HEK293 (cell line): ENCODE measurements around the gene RAD52.

Experiments used
- CTCF ChIA-PET: fragments of 350-600 bp; formaldehyde crosslinking; extraction: SDS; loops from one replicate; lab custom pipeline; 2021; ENCODE audit warnings: antibody characterized with exemption; lab: Yijun Ruan, JAX
- POLR2A ChIA-PET: fragments of 300-600 bp; formaldehyde crosslinking; extraction: SDS; loops from one replicate; lab custom pipeline; 2020; ENCODE audit warnings: antibody characterized with exemption, inconsistent platforms; lab: Yijun Ruan, JAX
- H3K27ac ChIP-seq: fragments of 200-500 bp; sonication (Bioruptor generic); 2 replicates; pipeline ENCODE4 v1.5.1; 2014; ENCODE audit warnings: low read depth, low read length, control low read depth, inconsistent platforms; ENCODE audit errors: extremely low read depth
- H3K36me3 ChIP-seq, 2 experiments: fragments of 200-500 bp in 1 of 2; sonication (Bioruptor generic) in 1 of 2; 1 replicate in 1 of 2; 2 replicates in 1 of 2; pipeline ENCODE4 v1.5.1; 2014 to 2017; ENCODE audit warnings: inconsistent platforms in 2 of 2, low read length in 2 of 2; ENCODE audit not compliant: control insufficient read depth in 2 of 2, insufficient read depth in 1 of 2
- H3K4me1 ChIP-seq: fragments of 200-500 bp; sonication (Bioruptor generic); 2 replicates; pipeline ENCODE4 v1.5.1; 2014; ENCODE audit warnings: mild to moderate bottlenecking, low read length, inconsistent platforms; ENCODE audit not compliant: control insufficient read depth, insufficient read depth
- H3K4me3 ChIP-seq: 2 replicates; pipeline ENCODE4 v1.5.1; 2011; ENCODE audit warnings: low read depth, mild to moderate bottlenecking, control low read depth, low read length, moderate library complexity
- H3K9me3 ChIP-seq: fragments of 200-500 bp; sonication (Bioruptor generic); 2 replicates; pipeline ENCODE4 v1.5.1; 2014; ENCODE audit warnings: low read depth, low read length, inconsistent platforms; ENCODE audit not compliant: control insufficient read depth, insufficient read depth
- AEBP2 ChIP-seq: fragments of 450-650 bp; formaldehyde crosslinking; IDR thresholded peaks from 2 replicates; pipeline ENCODE4 v1.5.1; 2016; ENCODE audit warnings: missing biosample characterization, missing genetic modification characterization, borderline replicate concordance
- BCL11A ChIP-seq: fragments of 450-650 bp; formaldehyde crosslinking; IDR thresholded peaks from 2 replicates; pipeline ENCODE4 v1.5.1; 2016; ENCODE audit warnings: low read depth, missing biosample characterization, missing genetic modification characterization
- HOXA7 ChIP-seq: sonication (generic); formaldehyde crosslinking; IDR thresholded peaks from 2 replicates; pipeline ENCODE4 v1.8.1; 2022; ENCODE audit warnings: missing genetic modification reagents, borderline replicate concordance
- KLF16 ChIP-seq: fragments of 450-650 bp; formaldehyde crosslinking; IDR thresholded peaks from 2 replicates; pipeline ENCODE4 v1.5.1; 2017; ENCODE audit warnings: missing biosample characterization, missing genetic modification characterization
- PRDM6 ChIP-seq: fragments of 450-650 bp; formaldehyde crosslinking; IDR thresholded peaks from 2 replicates; pipeline ENCODE4 v1.5.1; 2017; ENCODE audit warnings: missing biosample characterization, missing genetic modification characterization
- RBAK ChIP-seq: fragments of 450-650 bp; formaldehyde crosslinking; IDR thresholded peaks from 2 replicates; pipeline ENCODE4 v1.5.1; 2016; ENCODE audit warnings: missing biosample characterization, missing genetic modification characterization
- WT1 ChIP-seq: fragments of 450-650 bp; formaldehyde crosslinking; IDR thresholded peaks from 2 replicates; pipeline ENCODE4 v1.5.1; 2016; ENCODE audit warnings: missing biosample characterization, missing genetic modification characterization
- ZBTB1 ChIP-seq: fragments of 450-650 bp; formaldehyde crosslinking; IDR thresholded peaks from 2 replicates; pipeline ENCODE4 v1.5.1; 2016; ENCODE audit warnings: missing biosample characterization, missing genetic modification characterization
- ZBTB10 ChIP-seq: fragments of 450-650 bp; formaldehyde crosslinking; IDR thresholded peaks from 2 replicates; pipeline ENCODE4 v1.5.1; 2016; ENCODE audit warnings: missing biosample characterization, missing genetic modification characterization
- ZBTB21 ChIP-seq: fragments of 450-650 bp; formaldehyde crosslinking; IDR thresholded peaks from 2 replicates; pipeline ENCODE4 v1.5.1; 2017; ENCODE audit warnings: missing biosample characterization, missing genetic modification characterization
- ZEB2 ChIP-seq: fragments of 450-650 bp; formaldehyde crosslinking; IDR thresholded peaks from 2 replicates; pipeline ENCODE4 v1.5.1; 2016; ENCODE audit warnings: missing biosample characterization, missing genetic modification characterization
- ZFP41 ChIP-seq: fragments of 450-650 bp; formaldehyde crosslinking; IDR thresholded peaks from 2 replicates; pipeline ENCODE4 v1.5.1; 2016; ENCODE audit warnings: missing biosample characterization, missing genetic modification characterization, borderline replicate concordance
- ZNF112 ChIP-seq: fragments of 450-650 bp; formaldehyde crosslinking; IDR thresholded peaks from 2 replicates; pipeline ENCODE4 v1.5.0; 2017; ENCODE audit warnings: missing biosample characterization, missing genetic modification characterization
- ZNF211 ChIP-seq: fragments of 450-650 bp; formaldehyde crosslinking; IDR thresholded peaks from 2 replicates; pipeline ENCODE4 v1.5.1; 2016; ENCODE audit warnings: low read depth, missing biosample characterization, missing genetic modification characterization
- ZNF24 ChIP-seq: fragments of 450-650 bp; formaldehyde crosslinking; IDR thresholded peaks from 2 replicates; pipeline ENCODE4 v1.5.1; 2016; ENCODE audit warnings: missing biosample characterization, missing genetic modification characterization
- ZNF394 ChIP-seq: fragments of 450-650 bp; formaldehyde crosslinking; IDR thresholded peaks from 2 replicates; pipeline ENCODE4 v1.5.1; 2016; ENCODE audit warnings: missing biosample characterization, missing genetic modification characterization, mild to moderate bottlenecking, moderate library complexity, borderline replicate concordance
- ZNF530 ChIP-seq: fragments of 450-650 bp; formaldehyde crosslinking; IDR thresholded peaks from 2 replicates; pipeline ENCODE4 v1.5.1; 2016; ENCODE audit warnings: low read depth, missing biosample characterization, missing genetic modification characterization
- ZNF585B ChIP-seq: fragments of 450-650 bp; formaldehyde crosslinking; IDR thresholded peaks from 2 replicates; pipeline ENCODE4 v1.5.1; 2016; ENCODE audit warnings: missing biosample characterization, missing genetic modification characterization
- ZNF624 ChIP-seq: fragments of 450-650 bp; formaldehyde crosslinking; IDR thresholded peaks from 2 replicates; pipeline ENCODE4 v1.5.1; 2017; ENCODE audit warnings: missing biosample characterization, missing genetic modification characterization
- ZNF629 ChIP-seq: fragments of 450-650 bp; formaldehyde crosslinking; IDR thresholded peaks from 2 replicates; pipeline ENCODE4 v1.5.1; 2017; ENCODE audit warnings: missing biosample characterization, missing genetic modification characterization
- ZNF658 ChIP-seq: fragments of 450-650 bp; formaldehyde crosslinking; IDR thresholded peaks from 2 replicates; pipeline ENCODE4; 2016; ENCODE audit warnings: missing biosample characterization, missing genetic modification characterization
- ZNF670 ChIP-seq: fragments of 450-650 bp; formaldehyde crosslinking; IDR thresholded peaks from 2 replicates; pipeline ENCODE4 v1.5.1; 2016; ENCODE audit warnings: missing biosample characterization, missing genetic modification characterization, low read depth
- ZNF704 ChIP-seq: fragments of 450-650 bp; formaldehyde crosslinking; IDR thresholded peaks from 2 replicates; pipeline ENCODE4 v1.5.1; 2016; ENCODE audit warnings: missing biosample characterization, missing genetic modification characterization
- ZNF792 ChIP-seq: fragments of 450-650 bp; formaldehyde crosslinking; IDR thresholded peaks from 2 replicates; pipeline ENCODE4 v1.5.1; 2016; ENCODE audit warnings: missing biosample characterization, missing genetic modification characterization
- ZXDB ChIP-seq: fragments of 450-650 bp; formaldehyde crosslinking; IDR thresholded peaks from 2 replicates; pipeline ENCODE4 v1.5.1; 2016; ENCODE audit warnings: missing biosample characterization, missing genetic modification characterization

RAD52 gene

GRCh38 chr12:903055-903454, 46.4 kb downstream of the RAD52 start:
- ChIA-PET CTCF (interaction anchor here (0.6 to 1.3 kb wide), 2 partner anchors 307 to 333 kb away, joined by 3 read pairs; no protein-coding TSS in a partner anchor), POLR2A (no interaction called here)
- Histone ChIP-seq H3K9me3 (no peaks in the 10 kb centered on the region), H3K27ac (no peak overlapping the region), H3K36me3 (peaks cover 61 to 95% of the 10 kb centered on the region in 2 experiments), H3K4me1 (no peaks in the 10 kb centered on the region), H3K4me3 (no peak overlapping the region)
- TF ChIP-seq ZNF658 (tag by site-specific recombination) (no peak), ZBTB10 (no peak), KLF16 (tag by site-specific recombination) (no peak), ZNF530 (tag by site-specific recombination) (no peak), ZNF585B (tag by site-specific recombination) (no peak), ZNF792 (tag by site-specific recombination) (no peak), WT1 (tag by site-specific recombination) (no peak), ZBTB1 (tag by site-specific recombination) (no peak), ZEB2 (no peak)

- POLR2A ChIA-PET, result no interaction called here
- H3K4me1 ChIP-seq, result no peaks in the 10 kb centered on the region
- no peak overlapping the region for H3K4me3 ChIP-seq
- peaks cover 64 to 95% of the 10 kb centered on the region in 2 experiments for H3K36me3 ChIP-seq
- CTCF ChIA-PET, result interaction anchor here (1.3 kb wide), 1 partner anchor 333 kb away, joined by 3 read pairs; no protein-coding TSS in a partner anchor
- H3K9me3 ChIP-seq, result no peaks in the 10 kb centered on the region
- no peak for TF ChIP-seq ZNF704 (tag by site-specific recombination)
- TF ChIP-seq ZBTB21 (tag by site-specific recombination), result no peak
- no peak for TF ChIP-seq RBAK (tag by site-specific recombination)
- TF ChIP-seq ZNF670 (tag by site-specific recombination), result no peak
- no peak for TF ChIP-seq HOXA7 (CRISPR knock-in tag)
- no peak for TF ChIP-seq PRDM6 (tag by site-specific recombination)
- TF ChIP-seq ZNF24 (tag by site-specific recombination), result no peak
- no peak for TF ChIP-seq ZNF211 (tag by site-specific recombination)
- no peak for TF ChIP-seq AEBP2 (tag by site-specific recombination)
- no peak for TF ChIP-seq ZNF112 (tag by site-specific recombination)
- TF ChIP-seq ZNF394 (tag by site-specific recombination), result no peak
- no peak for TF ChIP-seq ZXDB (tag by site-specific recombination)
- no peak for TF ChIP-seq BCL11A
- TF ChIP-seq ZNF629 (tag by site-specific recombination), result no peak
- no peak for TF ChIP-seq ZFP41 (tag by site-specific recombination)
- no peak for TF ChIP-seq ZNF624 (tag by site-specific recombination)
- H3K27ac ChIP-seq, result no peak overlapping the region
Observed at GRCh38 chr12:902581-902980, 46.9 kb downstream of the RAD52 start.
